ENCODE data around the gene VHLL.
A peak's percentile ranks its signal among the peaks of the same experiment; 100 is the strongest.

The VHLL gene

GRCh38 chr1:156283521-156283920 is 15.6 kb downstream of the VHLL start:
- TF ChIP-seq CTCF (IDR thresholded peaks at IDR 0.05; ENCODE audit: control insufficient read depth, extremely low read depth, insufficient read depth) = no peak
- peak overlapping the region; percentile 74 for H3K4me3 ChIP-seq (ENCODE audit: low read depth, low read length)
- no peak for DNase-seq (ENCODE audit: low read depth)

GRCh38 chr1:156282479-156283222 is 16.5 kb downstream of the VHLL start, which contains the start of gene SMG5:
SMG5 (minus strand) TSS chr1:156282825; CDS start chr1:156282680, 145 bp downstream.
- no peak for TF ChIP-seq CTCF (IDR thresholded peaks at IDR 0.05; ENCODE audit: control insufficient read depth, extremely low read depth, insufficient read depth)
- H3K4me3 ChIP-seq (ENCODE audit: low read depth, low read length) = peak within 1 kb of the TSS; percentile 74
- DNase-seq (ENCODE audit: low read depth) = peak; percentile 98

GRCh38 chr1:156281693-156282478 is 17.2 kb downstream of the VHLL start:
- no peak for TF ChIP-seq CTCF (IDR thresholded peaks at IDR 0.05; ENCODE audit: control insufficient read depth, extremely low read depth, insufficient read depth)
- peak overlapping the region; percentile 74 for H3K4me3 ChIP-seq (ENCODE audit: low read depth, low read length)
- no peak for DNase-seq (ENCODE audit: low read depth)

- DNase-seq (ENCODE audit: low read depth) = no peak
- peak overlapping the region; percentile 74 for H3K4me3 ChIP-seq (ENCODE audit: low read depth, low read length)
- TF ChIP-seq CTCF (IDR thresholded peaks at IDR 0.05; ENCODE audit: control insufficient read depth, extremely low read depth, insufficient read depth) = no peak
Observed at GRCh38 chr1:156281281-156281680, 17.8 kb downstream of the VHLL start.

- no peak overlapping the region for H3K4me3 ChIP-seq (ENCODE audit: low read depth, low read length)
- TF ChIP-seq CTCF (IDR thresholded peaks at IDR 0.05; ENCODE audit: control insufficient read depth, extremely low read depth, insufficient read depth) = no peak
- DNase-seq (ENCODE audit: low read depth) = no peak
Observed at GRCh38 chr1:156279837-156280236, 19.3 kb downstream of the VHLL start.

- DNase-seq (ENCODE audit: low read depth) = no peak
- H3K4me3 ChIP-seq (ENCODE audit: low read depth, low read length) = no peak overlapping the region
- TF ChIP-seq CTCF (IDR thresholded peaks at IDR 0.05; ENCODE audit: control insufficient read depth, extremely low read depth, insufficient read depth) = no peak
Observed at GRCh38 chr1:156276966-156277381, 22.1 kb downstream of the VHLL start.
